ENCODE data around the gene SZT2.

Gene SZT2

DNA sequence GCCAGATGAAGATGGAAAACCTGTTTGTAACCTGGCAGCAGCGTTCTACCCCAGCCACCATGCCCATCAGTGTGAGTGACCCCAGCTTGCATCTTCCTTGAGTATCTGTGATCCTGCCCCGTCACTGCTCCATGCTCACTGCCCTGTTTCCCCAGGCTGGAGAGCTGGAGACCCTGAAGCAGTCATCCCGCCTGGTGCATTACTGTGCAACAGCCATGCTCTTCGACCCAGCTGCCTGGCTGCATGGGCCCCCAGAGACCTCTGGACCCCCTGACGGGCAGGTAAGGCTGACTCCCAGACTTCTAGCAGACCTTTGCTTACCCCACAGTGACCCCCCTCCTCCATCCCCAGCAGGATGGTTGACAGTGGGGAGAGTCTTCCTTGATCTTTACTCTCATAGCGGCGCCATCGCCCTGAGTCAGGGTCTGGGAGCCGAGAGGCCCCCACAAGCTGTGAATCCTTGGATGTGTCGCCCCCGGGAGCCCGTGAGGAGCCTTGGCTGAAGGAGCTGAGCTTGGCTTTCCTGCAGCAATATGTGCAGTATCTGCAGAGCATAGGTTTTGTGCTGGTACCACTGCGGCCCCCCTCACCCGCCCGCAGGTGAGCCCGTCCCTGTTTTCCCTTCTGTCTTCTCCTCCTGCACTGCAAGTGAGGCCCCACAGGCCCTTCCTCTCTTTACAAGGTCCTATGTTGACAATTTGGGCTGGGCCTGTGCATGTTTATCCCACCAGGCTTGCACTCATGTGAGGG lies 53.7 kb downstream of the SZT2 start:
- no CpG with 5 or more reads among the region's 16 CpGs for WGBS (ENCODE audit: extremely low coverage, insufficient coverage, low lambda C conversion rate)
- no peaks in the 10 kb centered on the region for H3K79me1 ChIP-seq (ENCODE audit: low read length)
- no peak overlapping the region for H4K8ac ChIP-seq (ENCODE audit: low read depth, low read length)
- H2BK5ac ChIP-seq (ENCODE audit: low read length): no peak overlapping the region
- H3K9ac ChIP-seq (ENCODE audit: low read length): no peak overlapping the region
- no peak overlapping the region for H3K56ac ChIP-seq (ENCODE audit: low read length)
- no peak overlapping the region for H2BK15ac ChIP-seq (replicated peaks; ENCODE audit: low read depth)
- H3K79me2 ChIP-seq (ENCODE audit: control insufficient read depth, insufficient read depth, low read length): no peaks in the 10 kb centered on the region
- no peak overlapping the region for H3K23ac ChIP-seq (ENCODE audit: low read length)
- H3K4me1 ChIP-seq (ENCODE audit: control insufficient read depth, low read depth, low read length): no peaks in the 10 kb centered on the region
- no peak overlapping the region for H3K4ac ChIP-seq (ENCODE audit: low read depth, low read length)
- H3K4me3 ChIP-seq (ENCODE audit: low read length): no peak overlapping the region
- H2AK5ac ChIP-seq (ENCODE audit: low read length): no peak overlapping the region
- DNase-seq: no peak
- no peak overlapping the region for H2BK120ac ChIP-seq (ENCODE audit: low read depth, low read length)
- H3K18ac ChIP-seq (ENCODE audit: low read length): no peak overlapping the region
- H3K4me2 ChIP-seq (ENCODE audit: low read length): no peak overlapping the region
- H3K27me3 ChIP-seq (ENCODE audit: insufficient read depth, low read length, poor library complexity): no peaks in the 10 kb centered on the region
- no peak overlapping the region for H4K5ac ChIP-seq (ENCODE audit: low read length)
- no peak overlapping the region for H3K27ac ChIP-seq (ENCODE audit: low read depth, low read length)
- peaks cover 6% of the 10 kb centered on the region for H3K36me3 ChIP-seq (ENCODE audit: control insufficient read depth, insufficient read depth, low read length)

GRCh38 chr1:43444151-43444828 lies 54.6 kb downstream of the SZT2 start:
- no peak overlapping the region for H4K5ac ChIP-seq (ENCODE audit: low read length)
- no CpG with 5 or more reads among the region's 13 CpGs for WGBS (ENCODE audit: extremely low coverage, insufficient coverage, low lambda C conversion rate)
- DNase-seq: no peak

DNA sequence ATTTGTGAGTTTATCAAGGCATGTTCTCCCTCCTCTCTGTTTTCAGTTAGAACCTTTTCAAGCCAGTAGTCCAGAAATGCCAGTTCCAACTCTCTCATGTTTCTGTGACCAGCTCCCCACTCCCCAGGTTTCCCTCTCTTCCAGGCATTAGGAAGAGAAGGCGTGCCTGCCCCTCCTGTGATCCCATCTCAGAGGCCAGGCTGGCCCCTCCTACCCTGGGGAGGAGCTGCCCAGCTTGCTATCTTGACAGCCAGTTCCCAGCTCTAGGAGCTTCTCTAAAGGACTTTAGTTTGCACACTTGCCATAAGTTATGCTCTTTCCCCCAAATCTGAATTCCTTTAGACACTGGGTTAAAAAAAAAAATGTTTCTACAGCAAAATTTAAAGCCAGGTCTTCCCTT lies 55.1 kb downstream of the SZT2 start:
- H3K23ac ChIP-seq (ENCODE audit: low read length): no peak overlapping the region
- no peaks in the 10 kb centered on the region for H3K27me3 ChIP-seq (ENCODE audit: insufficient read depth, low read length, poor library complexity)
- H3K4me3 ChIP-seq (ENCODE audit: low read length): no peak overlapping the region
- no peak overlapping the region for H3K4ac ChIP-seq (ENCODE audit: low read depth, low read length)
- H3K79me1 ChIP-seq (ENCODE audit: low read length): no peaks in the 10 kb centered on the region
- no peak overlapping the region for H3K9ac ChIP-seq (ENCODE audit: low read length)
- H3K4me2 ChIP-seq (ENCODE audit: low read length): no peak overlapping the region
- no peak overlapping the region for H2AK5ac ChIP-seq (ENCODE audit: low read length)
- no peak overlapping the region for H3K27ac ChIP-seq (ENCODE audit: low read depth, low read length)
- H3K56ac ChIP-seq (ENCODE audit: low read length): no peak overlapping the region
- no peak overlapping the region for H2BK120ac ChIP-seq (ENCODE audit: low read depth, low read length)
- H3K4me1 ChIP-seq (ENCODE audit: control insufficient read depth, low read depth, low read length): no peaks in the 10 kb centered on the region
- H3K36me3 ChIP-seq (ENCODE audit: control insufficient read depth, insufficient read depth, low read length): peaks cover 6% of the 10 kb centered on the region
- no peak overlapping the region for H3K18ac ChIP-seq (ENCODE audit: low read length)
- H2BK15ac ChIP-seq (replicated peaks; ENCODE audit: low read depth): no peak overlapping the region
- WGBS (ENCODE audit: extremely low coverage, insufficient coverage, low lambda C conversion rate): no CpG with 5 or more reads among the region's 1 CpG
- no peak overlapping the region for H2BK5ac ChIP-seq (ENCODE audit: low read length)
- H3K79me2 ChIP-seq (ENCODE audit: control insufficient read depth, insufficient read depth, low read length): no peaks in the 10 kb centered on the region
- peak; percentile 36 for DNase-seq
- no peak overlapping the region for H4K8ac ChIP-seq (ENCODE audit: low read depth, low read length)
- H4K5ac ChIP-seq (ENCODE audit: low read length): no peak overlapping the region

More at GRCh38 chr1:43444151-43444828, 54.6 kb downstream of the SZT2 start:
- Histone ChIP-seq H3K18ac (ENCODE audit: low read length) (no peak overlapping the region), H3K4ac (ENCODE audit: low read depth, low read length) (no peak overlapping the region), H3K9ac (ENCODE audit: low read length) (no peak overlapping the region), H2BK120ac (ENCODE audit: low read depth, low read length) (no peak overlapping the region), H2BK5ac (ENCODE audit: low read length) (no peak overlapping the region), H3K4me1 (ENCODE audit: control insufficient read depth, low read depth, low read length) (no peaks in the 10 kb centered on the region), H3K79me2 (ENCODE audit: control insufficient read depth, insufficient read depth, low read length) (no peaks in the 10 kb centered on the region), H4K8ac (ENCODE audit: low read depth, low read length) (no peak overlapping the region), H3K4me3 (ENCODE audit: low read length) (no peak overlapping the region), H2BK15ac (replicated peaks; ENCODE audit: low read depth) (no peak overlapping the region), H3K4me2 (ENCODE audit: low read length) (no peak overlapping the region), H3K56ac (ENCODE audit: low read length) (no peak overlapping the region), H2AK5ac (ENCODE audit: low read length) (no peak overlapping the region), H3K27ac (ENCODE audit: low read depth, low read length) (no peak overlapping the region), H3K23ac (ENCODE audit: low read length) (no peak overlapping the region), H3K79me1 (ENCODE audit: low read length) (no peaks in the 10 kb centered on the region), H3K36me3 (ENCODE audit: control insufficient read depth, insufficient read depth, low read length) (peaks cover 6% of the 10 kb centered on the region), H3K27me3 (ENCODE audit: insufficient read depth, low read length, poor library complexity) (no peaks in the 10 kb centered on the region)

- Histone ChIP-seq H4K5ac (ENCODE audit: low read length) (no peak overlapping the region), H3K4me3 (ENCODE audit: low read length) (no peak overlapping the region), H3K27me3 (ENCODE audit: insufficient read depth, low read length, poor library complexity) (no peaks in the 10 kb centered on the region), H4K8ac (ENCODE audit: low read depth, low read length) (no peak overlapping the region), H2BK5ac (ENCODE audit: low read length) (no peak overlapping the region), H2AK5ac (ENCODE audit: low read length) (no peak overlapping the region), H3K56ac (ENCODE audit: low read length) (no peak overlapping the region), H3K23ac (ENCODE audit: low read length) (no peak overlapping the region), H3K36me3 (ENCODE audit: control insufficient read depth, insufficient read depth, low read length) (peaks cover 9% of the 10 kb centered on the region), H3K79me2 (ENCODE audit: control insufficient read depth, insufficient read depth, low read length) (no peaks in the 10 kb centered on the region), H2BK15ac (replicated peaks; ENCODE audit: low read depth) (no peak overlapping the region), H2BK120ac (ENCODE audit: low read depth, low read length) (no peak overlapping the region), H3K18ac (ENCODE audit: low read length) (no peak overlapping the region), H3K4me2 (ENCODE audit: low read length) (no peak overlapping the region), H3K4ac (ENCODE audit: low read depth, low read length) (no peak overlapping the region), H3K4me1 (ENCODE audit: control insufficient read depth, low read depth, low read length) (no peaks in the 10 kb centered on the region), H3K9ac (ENCODE audit: low read length) (no peak overlapping the region), H3K27ac (ENCODE audit: low read depth, low read length) (no peak overlapping the region), H3K79me1 (ENCODE audit: low read length) (no peaks in the 10 kb centered on the region)
- no CpG with 5 or more reads among the region's 10 CpGs for WGBS (ENCODE audit: extremely low coverage, insufficient coverage, low lambda C conversion rate)
- peak; percentile 14 for DNase-seq
Observed at GRCh38 chr1:43445606-43446387, 56.1 kb downstream of the SZT2 start.

- H3K36me3 ChIP-seq (ENCODE audit: control insufficient read depth, insufficient read depth, low read length): peaks cover 11% of the 10 kb centered on the region
- no peak overlapping the region for H2BK15ac ChIP-seq (replicated peaks; ENCODE audit: low read depth)
Observed at GRCh38 chr1:43446388-43446740, 56.7 kb downstream of the SZT2 start.

More at GRCh38 chr1:43446388-43446740, 56.7 kb downstream of the SZT2 start:
- Histone ChIP-seq H3K27ac (ENCODE audit: low read depth, low read length) (no peak overlapping the region), H3K4me3 (ENCODE audit: low read length) (no peak overlapping the region), H3K27me3 (ENCODE audit: insufficient read depth, low read length, poor library complexity) (no peaks in the 10 kb centered on the region), H3K79me1 (ENCODE audit: low read length) (no peaks in the 10 kb centered on the region), H3K4me2 (ENCODE audit: low read length) (no peak overlapping the region), H3K23ac (ENCODE audit: low read length) (no peak overlapping the region), H2AK5ac (ENCODE audit: low read length) (no peak overlapping the region), H4K5ac (ENCODE audit: low read length) (no peak overlapping the region), H3K18ac (ENCODE audit: low read length) (no peak overlapping the region), H2BK5ac (ENCODE audit: low read length) (no peak overlapping the region), H2BK120ac (ENCODE audit: low read depth, low read length) (no peak overlapping the region), H3K4ac (ENCODE audit: low read depth, low read length) (no peak overlapping the region), H3K9ac (ENCODE audit: low read length) (no peak overlapping the region), H3K4me1 (ENCODE audit: control insufficient read depth, low read depth, low read length) (no peaks in the 10 kb centered on the region), H3K56ac (ENCODE audit: low read length) (no peak overlapping the region), H3K79me2 (ENCODE audit: control insufficient read depth, insufficient read depth, low read length) (no peaks in the 10 kb centered on the region), H4K8ac (ENCODE audit: low read depth, low read length) (no peak overlapping the region)
- DNase-seq: no peak
- WGBS (ENCODE audit: extremely low coverage, insufficient coverage, low lambda C conversion rate): no CpG with 5 or more reads among the region's 4 CpGs

Measured in mesendoderm (in vitro differentiated cells).